Esophagus squamous epithelium (tissue), 4 donors: ENCODE measurements around the gene NIPBL.

Experiments
- CTCF ChIP-seq, 6 experiments: fragments of 450-650 bp in 4 of 6; fragments of 200-600 bp in 2 of 6; sonication (generic) in 2 of 6; IDR thresholded peaks; one replicate each; pipeline ENCODE4 v1.5.1; 2016 to 2019; ENCODE audit warnings: antibody characterized with exemption in 6 of 6, mild to moderate bottlenecking in 4 of 6, moderate library complexity in 4 of 6
- POLR2A ChIP-seq, 4 donors: fragments of 450-650 bp; IDR thresholded peaks; one replicate each; pipeline ENCODE4 v1.6.1; 2017; ENCODE audit warnings: antibody characterized with exemption in 4 of 4, mild to moderate bottlenecking in 4 of 4, moderate library complexity in 3 of 4

GRCh38 chr5:36985387-36985786, 108.8 kb downstream of the NIPBL start:
- no peak for TF ChIP-seq CTCF (IDR thresholded peaks at IDR 0.05)
- TF ChIP-seq POLR2A (IDR thresholded peaks at IDR 0.05), result no peak
